Inferior parietal cortex (tissue), 1 donor: ENCODE data around the gene FGD3.

Experiments
- DNase-seq: peaks from one replicate; pipeline ENCODE4 v3.0.0-alpha.2; 2016; ENCODE audit errors: extremely low spot score

Gene FGD3

DNA sequence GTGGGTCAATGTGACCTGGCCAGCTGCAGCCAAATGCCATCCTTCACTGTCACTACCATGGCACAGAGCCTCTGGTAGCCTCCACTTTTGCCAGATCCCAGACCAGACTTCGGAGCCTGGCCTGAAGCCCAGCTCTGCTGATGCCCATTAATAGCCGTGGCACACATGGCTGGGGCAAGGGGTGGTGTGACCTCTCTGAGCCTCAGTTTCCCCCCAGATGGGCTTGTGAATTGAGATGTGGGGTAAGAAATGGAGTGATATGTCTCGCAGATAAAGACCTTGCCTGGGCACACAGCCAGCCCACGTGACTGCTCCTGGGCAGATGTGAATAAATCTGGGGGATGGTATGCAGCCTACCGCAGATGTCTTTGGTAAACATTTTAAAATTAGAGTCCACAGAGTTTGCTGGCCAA is 125.1 kb downstream of the FGD3 start:
- DNase-seq, result no peak

DNA sequence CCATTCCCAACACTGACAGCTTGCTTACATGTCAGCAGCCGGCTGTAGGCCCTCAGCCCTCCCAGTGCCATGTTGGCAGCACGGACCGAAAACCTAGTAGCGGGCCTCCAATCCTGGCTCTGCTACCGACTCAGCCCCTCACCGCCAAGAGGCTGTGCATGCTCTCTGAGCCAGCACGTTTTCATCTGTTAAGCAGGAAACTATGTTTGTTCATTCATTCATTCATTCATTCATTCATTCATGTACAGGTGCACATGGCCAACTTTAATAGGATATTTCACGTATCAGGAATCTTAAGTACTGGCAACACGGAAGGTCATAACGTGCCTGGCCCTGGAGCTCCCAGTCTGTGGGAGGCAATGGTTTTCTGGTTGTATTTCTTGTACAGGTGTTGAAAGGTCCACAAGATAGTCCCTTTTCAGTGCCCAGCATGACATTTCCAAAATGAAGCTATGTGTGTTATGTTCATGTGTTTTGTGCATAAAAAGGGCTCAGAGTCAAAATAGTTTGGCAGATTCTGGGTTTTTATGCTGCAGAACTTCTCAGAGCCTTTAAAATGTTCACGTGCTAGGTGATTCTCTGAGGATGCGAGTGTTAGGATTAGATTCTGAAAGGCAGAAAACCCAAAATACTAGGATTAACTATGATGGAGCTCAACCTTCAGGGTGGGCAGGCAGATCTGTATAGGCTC is 128.9 kb downstream of the FGD3 start:
- DNase-seq, result no peak

GRCh38 chr9:93076792-93077128 is 129.4 kb downstream of the FGD3 start:
- DNase-seq, result no peak

DNA sequence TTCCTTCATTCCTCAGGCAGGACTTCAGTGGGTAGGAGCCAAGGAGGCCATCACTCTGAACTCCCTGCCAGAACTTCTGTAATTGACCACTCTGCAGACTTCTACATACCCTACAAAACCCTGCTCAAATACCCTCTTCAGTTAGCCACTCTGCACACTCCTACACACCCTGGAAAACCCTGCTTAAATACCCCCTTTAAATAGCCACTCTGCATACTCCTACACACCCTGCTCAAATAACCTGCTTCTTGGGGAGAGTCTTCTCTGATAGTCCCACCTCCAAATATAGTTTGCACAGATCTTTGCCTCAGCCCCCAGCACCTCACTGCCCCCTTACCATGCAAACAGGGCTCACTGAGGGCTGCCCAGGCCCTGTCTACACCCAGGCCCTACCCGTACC is 130.0 kb downstream of the FGD3 start:
- DNase-seq, result no peak

DNA sequence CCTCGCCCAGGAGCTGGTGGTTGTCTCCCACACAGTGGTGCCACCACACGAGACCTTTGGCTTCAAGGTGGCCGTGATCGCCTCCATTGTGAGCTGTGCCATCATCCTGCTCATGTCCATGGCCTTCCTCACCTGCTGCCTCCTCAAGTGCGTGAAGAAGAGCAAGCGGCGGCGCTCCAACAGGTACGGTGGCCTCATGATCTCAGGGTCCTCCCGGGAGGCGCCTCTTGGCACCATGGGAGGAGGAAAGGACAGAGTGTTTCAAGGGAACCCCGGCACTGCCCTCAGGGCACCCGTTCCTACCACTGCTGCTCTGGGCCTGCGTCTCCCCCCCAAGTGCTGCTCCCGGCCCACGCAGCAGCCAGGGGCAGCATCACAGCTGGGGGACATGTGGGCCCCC is 130.5 kb downstream of the FGD3 start:
- no peak for DNase-seq

DNA sequence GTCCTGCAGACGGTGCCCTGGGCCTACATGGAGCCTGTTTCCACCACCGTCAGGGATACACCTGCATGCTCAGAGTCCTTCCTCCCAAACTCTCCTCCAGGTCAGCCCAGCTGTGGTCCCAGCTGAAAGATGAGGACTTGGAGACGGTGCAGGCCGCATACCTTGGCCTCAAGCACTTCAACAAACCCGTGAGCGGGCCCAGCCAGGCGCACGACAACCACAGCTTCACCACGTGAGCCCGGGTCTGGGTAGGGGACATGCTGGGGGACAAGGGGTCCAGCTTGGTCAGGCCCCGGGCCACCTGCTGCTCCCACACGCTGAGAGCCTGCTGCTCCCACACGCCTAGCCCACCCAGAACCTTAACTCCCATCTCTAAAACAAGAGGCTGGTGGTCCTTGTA is 132.0 kb downstream of the FGD3 start:
- DNase-seq, result no peak

DNA sequence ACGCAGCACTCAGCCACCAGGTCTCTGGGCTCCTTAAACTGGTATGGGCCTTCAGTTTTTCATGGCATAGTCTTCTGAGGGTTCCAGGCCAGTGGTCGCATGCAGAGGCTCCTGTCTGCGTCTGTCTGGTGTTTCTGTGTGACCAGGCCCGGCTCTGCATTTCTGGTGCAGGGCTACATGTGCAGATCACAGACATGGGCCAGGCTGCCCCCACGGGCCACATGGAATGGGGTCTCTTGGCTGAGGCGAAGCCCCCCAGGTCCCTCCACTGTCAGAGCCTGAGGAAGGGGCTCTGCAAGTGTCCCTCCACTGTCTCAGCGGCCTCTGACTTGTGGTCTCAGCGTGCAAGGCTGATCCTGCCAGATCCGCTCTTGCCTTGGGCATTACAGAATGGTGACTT is 133.1 kb downstream of the FGD3 start:
- DNase-seq, result no peak

GRCh38 chr9:93081081-93081529 is 133.8 kb downstream of the FGD3 start:
- no peak for DNase-seq

DNA sequence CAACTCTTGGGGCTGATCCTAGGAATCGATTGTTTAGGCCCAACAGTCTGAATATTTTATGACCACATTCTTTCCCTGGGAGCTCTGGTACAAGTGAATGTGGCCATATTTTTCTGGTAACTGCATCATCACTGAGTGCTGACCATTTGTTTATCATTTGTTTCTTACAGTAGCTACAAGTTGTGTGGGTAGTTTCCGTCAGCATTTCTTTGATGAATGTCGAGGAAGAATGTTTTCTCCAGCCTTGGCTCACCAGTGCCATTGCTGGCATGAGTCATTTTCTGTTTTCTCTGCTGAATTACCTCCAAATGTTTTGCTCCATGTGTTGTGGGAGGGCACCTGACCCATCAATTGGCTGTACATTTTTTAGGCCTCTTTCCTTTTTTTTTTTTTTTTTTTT is 134.6 kb downstream of the FGD3 start:
- no peak for DNase-seq

DNA sequence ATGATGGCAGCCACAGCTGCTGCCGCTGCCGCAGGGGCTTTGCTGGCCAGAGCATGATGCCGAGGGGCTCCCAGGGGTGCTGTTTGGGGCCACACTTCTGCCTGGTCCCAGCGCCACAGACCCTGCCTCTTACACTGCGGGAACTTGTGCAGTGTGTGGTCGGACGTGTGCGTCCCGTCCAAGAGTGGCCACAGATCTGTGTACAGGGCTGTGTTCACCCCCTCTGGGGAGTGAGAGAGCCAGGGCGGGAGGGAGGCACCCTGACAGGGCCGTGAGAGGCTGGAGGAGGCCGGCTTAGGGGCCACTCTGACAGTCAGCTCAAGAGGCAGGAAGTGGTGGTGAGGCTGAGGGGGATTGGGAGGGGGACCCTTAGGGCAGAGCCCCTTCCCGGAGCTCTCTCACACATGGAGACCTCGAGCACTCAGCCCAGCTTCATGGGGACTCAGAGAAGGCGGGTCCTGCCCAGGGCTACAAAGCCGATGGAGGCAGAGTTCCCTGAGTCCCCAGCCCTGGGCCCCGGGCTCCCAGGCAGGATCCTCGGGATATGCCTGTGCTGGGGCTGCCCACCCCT is 135.6 kb downstream of the FGD3 start:
- DNase-seq, result no peak

- no peak for DNase-seq
Observed at GRCh38 chr9:93083592-93084470, 136.5 kb downstream of the FGD3 start.

DNA sequence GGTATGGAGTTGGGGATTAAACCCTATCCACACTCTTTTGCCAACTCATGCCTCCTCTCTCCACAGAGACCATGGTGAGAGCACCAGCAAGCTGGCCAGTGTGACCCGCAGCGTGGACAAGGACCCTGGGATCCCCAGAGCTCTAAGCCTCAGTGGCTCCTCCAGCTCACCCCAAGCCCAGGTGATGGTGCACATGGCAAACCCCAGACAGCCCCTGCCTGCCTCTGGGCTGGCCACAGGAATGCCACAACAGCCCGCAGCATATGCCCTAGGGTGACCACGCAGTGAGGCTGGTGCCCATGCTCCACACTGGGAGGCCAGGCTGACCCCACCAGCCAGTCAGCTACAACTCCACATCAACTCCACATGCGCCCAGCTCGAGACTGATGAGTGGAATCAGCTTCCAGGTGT is 137.2 kb downstream of the FGD3 start:
- no peak for DNase-seq

- no peak for DNase-seq
Observed at GRCh38 chr9:93085676-93086075, 138.4 kb downstream of the FGD3 start.
